Gastrocnemius medialis (tissue), 4 donors: ENCODE measurements around the gene XDH.

Experiments
- CTCF ChIP-seq, 5 experiments: fragments of 450-650 bp in 3 of 5; fragments of 200-600 bp in 2 of 5; sonication (generic) in 2 of 5; IDR thresholded peaks in 4 of 5; conservative IDR thresholded peaks in 1 of 5; 1 replicate in 4 of 5; 2 replicates in 1 of 5; pipeline ENCODE4 v1.5.1; 2016 to 2019; ENCODE audit warnings: antibody characterized with exemption in 5 of 5, mild to moderate bottlenecking in 3 of 5, moderate library complexity in 3 of 5
- POLR2A ChIP-seq, 2 donors: fragments of 450-650 bp; IDR thresholded peaks; one replicate each; pipeline ENCODE4 v1.6.1; 2017; ENCODE audit warnings: antibody characterized with exemption in 2 of 2, mild to moderate bottlenecking in 2 of 2, moderate library complexity in 2 of 2

GRCh38 chr2:31302940-31303563 lies 111.5 kb downstream of the XDH start:
- TF ChIP-seq CTCF (IDR thresholded peaks at IDR 0.05 in 4 of 5, conservative IDR thresholded peaks at IDR 0.05 in 1 of 5) (no peak), POLR2A (IDR thresholded peaks at IDR 0.05) (no peak)
